Panc1 (cell line): Measurements from ENCODE around the gene MDH1.
A peak's percentile ranks its signal among the peaks of the same experiment; 100 is the strongest.

Experiments used
- POLR2AphosphoS5 ChIP-seq: IDR thresholded peaks from 2 replicates; pipeline ENCODE4 v1.6.1; 2012; ENCODE audit warnings: mild to moderate bottlenecking, low read depth, low read length, moderate library complexity
- SIN3A ChIP-seq: IDR thresholded peaks from 2 replicates; pipeline ENCODE4 v1.6.1; 2012; ENCODE audit warnings: low read depth, mild to moderate bottlenecking, low read length, moderate library complexity, borderline replicate concordance; ENCODE audit not compliant: insufficient read depth
- TCF7L2 ChIP-seq: IDR thresholded peaks from 2 replicates; pipeline ENCODE4 v1.6.1; 2011; ENCODE audit warnings: mild to moderate bottlenecking, low read depth, low read length, inconsistent platforms
- TF ChIP-seq, protein P1 (sequence below): fragments of 450-650 bp; IDR thresholded peaks from 2 replicates; pipeline ENCODE4 v1.5.1; 2017; ENCODE audit warnings: mild to moderate bottlenecking
- TF ChIP-seq, protein P2 (sequence below), 2 experiments: IDR thresholded peaks; 2 replicates each; pipeline ENCODE4 v1.6.1; 2011 to 2012; ENCODE audit warnings: low read depth in 2 of 2, control low read depth in 1 of 2, low read length in 1 of 2, mild to moderate bottlenecking in 1 of 2, moderate library complexity in 1 of 2; ENCODE audit not compliant: insufficient read depth in 1 of 2

DNA sequence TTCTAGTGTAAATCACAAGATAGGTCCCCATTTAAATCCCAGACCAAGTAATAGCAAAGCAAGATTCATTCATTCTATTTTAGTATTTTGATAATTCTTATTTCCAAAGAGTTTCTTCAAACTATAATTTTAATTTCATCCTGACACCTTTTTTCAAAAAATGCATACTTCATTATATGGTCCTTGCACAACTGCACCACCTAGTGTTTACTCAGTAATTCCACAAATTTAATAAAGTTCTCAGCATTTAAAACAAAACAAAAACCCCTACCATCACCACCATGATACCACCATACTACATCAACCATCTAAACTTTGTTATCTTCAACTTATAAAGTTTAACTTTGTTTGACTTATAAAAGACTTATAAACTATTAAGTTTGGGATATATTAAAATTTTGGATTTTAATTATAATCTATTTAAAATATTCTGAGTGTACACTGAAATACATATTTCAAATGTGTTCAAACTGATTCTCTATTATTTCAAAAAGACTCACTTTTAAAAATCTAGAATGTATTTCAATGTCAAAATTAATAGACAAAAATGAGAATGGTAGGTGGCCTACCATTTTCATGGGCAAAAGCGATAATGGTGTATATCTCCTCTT is 44.6 kb upstream of the MDH1 start:
- TF ChIP-seq, protein P1, sequence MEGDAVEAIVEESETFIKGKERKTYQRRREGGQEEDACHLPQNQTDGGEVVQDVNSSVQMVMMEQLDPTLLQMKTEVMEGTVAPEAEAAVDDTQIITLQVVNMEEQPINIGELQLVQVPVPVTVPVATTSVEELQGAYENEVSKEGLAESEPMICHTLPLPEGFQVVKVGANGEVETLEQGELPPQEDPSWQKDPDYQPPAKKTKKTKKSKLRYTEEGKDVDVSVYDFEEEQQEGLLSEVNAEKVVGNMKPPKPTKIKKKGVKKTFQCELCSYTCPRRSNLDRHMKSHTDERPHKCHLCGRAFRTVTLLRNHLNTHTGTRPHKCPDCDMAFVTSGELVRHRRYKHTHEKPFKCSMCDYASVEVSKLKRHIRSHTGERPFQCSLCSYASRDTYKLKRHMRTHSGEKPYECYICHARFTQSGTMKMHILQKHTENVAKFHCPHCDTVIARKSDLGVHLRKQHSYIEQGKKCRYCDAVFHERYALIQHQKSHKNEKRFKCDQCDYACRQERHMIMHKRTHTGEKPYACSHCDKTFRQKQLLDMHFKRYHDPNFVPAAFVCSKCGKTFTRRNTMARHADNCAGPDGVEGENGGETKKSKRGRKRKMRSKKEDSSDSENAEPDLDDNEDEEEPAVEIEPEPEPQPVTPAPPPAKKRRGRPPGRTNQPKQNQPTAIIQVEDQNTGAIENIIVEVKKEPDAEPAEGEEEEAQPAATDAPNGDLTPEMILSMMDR, result peak; percentile 68; the same call in 1 of the 2 replicates
- TF ChIP-seq POLR2AphosphoS5 (no peak), SIN3A (no peak), TCF7L2 (no peak)
- TF ChIP-seq, protein P2, sequence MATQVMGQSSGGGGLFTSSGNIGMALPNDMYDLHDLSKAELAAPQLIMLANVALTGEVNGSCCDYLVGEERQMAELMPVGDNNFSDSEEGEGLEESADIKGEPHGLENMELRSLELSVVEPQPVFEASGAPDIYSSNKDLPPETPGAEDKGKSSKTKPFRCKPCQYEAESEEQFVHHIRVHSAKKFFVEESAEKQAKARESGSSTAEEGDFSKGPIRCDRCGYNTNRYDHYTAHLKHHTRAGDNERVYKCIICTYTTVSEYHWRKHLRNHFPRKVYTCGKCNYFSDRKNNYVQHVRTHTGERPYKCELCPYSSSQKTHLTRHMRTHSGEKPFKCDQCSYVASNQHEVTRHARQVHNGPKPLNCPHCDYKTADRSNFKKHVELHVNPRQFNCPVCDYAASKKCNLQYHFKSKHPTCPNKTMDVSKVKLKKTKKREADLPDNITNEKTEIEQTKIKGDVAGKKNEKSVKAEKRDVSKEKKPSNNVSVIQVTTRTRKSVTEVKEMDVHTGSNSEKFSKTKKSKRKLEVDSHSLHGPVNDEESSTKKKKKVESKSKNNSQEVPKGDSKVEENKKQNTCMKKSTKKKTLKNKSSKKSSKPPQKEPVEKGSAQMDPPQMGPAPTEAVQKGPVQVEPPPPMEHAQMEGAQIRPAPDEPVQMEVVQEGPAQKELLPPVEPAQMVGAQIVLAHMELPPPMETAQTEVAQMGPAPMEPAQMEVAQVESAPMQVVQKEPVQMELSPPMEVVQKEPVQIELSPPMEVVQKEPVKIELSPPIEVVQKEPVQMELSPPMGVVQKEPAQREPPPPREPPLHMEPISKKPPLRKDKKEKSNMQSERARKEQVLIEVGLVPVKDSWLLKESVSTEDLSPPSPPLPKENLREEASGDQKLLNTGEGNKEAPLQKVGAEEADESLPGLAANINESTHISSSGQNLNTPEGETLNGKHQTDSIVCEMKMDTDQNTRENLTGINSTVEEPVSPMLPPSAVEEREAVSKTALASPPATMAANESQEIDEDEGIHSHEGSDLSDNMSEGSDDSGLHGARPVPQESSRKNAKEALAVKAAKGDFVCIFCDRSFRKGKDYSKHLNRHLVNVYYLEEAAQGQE (IDR thresholded peaks at IDR 0.05; ENCODE audit: insufficient read depth in 1 of 2, low read depth in 2 of 2, low read length in 1 of 2), result no peak
